Measurements from ENCODE around the gene DNAH11.

- TF ChIP-seq FOXA1 (IDR thresholded peaks at IDR 0.05) (no peak), FOXK2 (IDR thresholded peaks at IDR 0.05) (no peak), TARDBP (IDR thresholded peaks at IDR 0.05) (no peak), SP1 (IDR thresholded peaks at IDR 0.05) (no peak), FOXM1 (IDR thresholded peaks at IDR 0.05; ENCODE audit: borderline replicate concordance) (no peak), ARNT (IDR thresholded peaks at IDR 0.05) (no peak), HDGF (IDR thresholded peaks at IDR 0.05; ENCODE audit: borderline replicate concordance) (no peak), PKNOX1 (IDR thresholded peaks at IDR 0.05) (no peak), ZNF384 (IDR thresholded peaks at IDR 0.05) (no peak), CTBP1 (IDR thresholded peaks at IDR 0.05; ENCODE audit: borderline replicate concordance) (no peak)
These were observed 214.9 kb downstream of the DNAH11 start for GRCh38 chr7:21757537-21758282.
